Peyer's patch (tissue), 4 donors: ENCODE measurements around the gene ATP2B2. TPM values are rescaled to one million over a fixed set of nuclear protein-coding genes. Genes with fewer than 3 reads are reported as not detected.

Experiments used
- DNase-seq, 3 donors: peaks; one replicate each; pipeline ENCODE4 v3.0.0-alpha.2; 2017 to 2019
- H3K27ac ChIP-seq, 4 donors: fragments of 200-600 bp; sonication (generic); one replicate each; pipeline ENCODE4 v1.5.1; 2016 to 2019
- H3K27me3 ChIP-seq, 2 donors: fragments of 200-600 bp; sonication (generic); one replicate each; pipeline ENCODE4 v1.5.1; 2019
- H3K36me3 ChIP-seq, 3 donors: fragments of 200-600 bp; sonication (generic); one replicate each; pipeline ENCODE4 v1.5.1; 2016 to 2019
- H3K4me1 ChIP-seq, 4 donors: fragments of 200-600 bp; sonication (generic); one replicate each; pipeline ENCODE4 v1.5.1; 2016 to 2019
- H3K4me3 ChIP-seq, 4 donors: fragments of 200-600 bp; sonication (generic); 1 replicate in 3 of 4; 2 replicates in 1 of 4; pipeline ENCODE4 v1.5.1; 2016 to 2019; ENCODE audit warnings: mild to moderate bottlenecking in 1 of 4
- H3K9me3 ChIP-seq, 4 donors: fragments of 200-600 bp; sonication (generic); one replicate each; pipeline ENCODE4 v1.5.1; 2016 to 2019; ENCODE audit warnings: mild to moderate bottlenecking in 1 of 4
- POLR2A ChIP-seq, 2 donors: fragments of 450-650 bp; IDR thresholded peaks; one replicate each; pipeline ENCODE4 v1.5.1; 2017; ENCODE audit warnings: antibody characterized with exemption in 2 of 2, mild to moderate bottlenecking in 2 of 2, moderate library complexity in 2 of 2
- total RNA-seq, 4 donors: library from RNA; depleted of rRNA; stranded (reverse); fragments of >200 nt; gene quantifications; one replicate each; pipeline ENCODE4 v1.1.0, GENCODE V29; 2016
- TF ChIP-seq, protein P1 (sequence below), 6 experiments: fragments of 450-650 bp in 4 of 6; fragments of 200-600 bp in 2 of 6; sonication (generic) in 1 of 6; IDR thresholded peaks; one replicate each; pipeline ENCODE4 v1.5.1; 2017 to 2019; ENCODE audit warnings: antibody characterized with exemption in 6 of 6, mild to moderate bottlenecking in 3 of 6, moderate library complexity in 1 of 6

Gene ATP2B2
- total RNA-seq, 4 donors from 2014 or later, result not detected

DNA sequence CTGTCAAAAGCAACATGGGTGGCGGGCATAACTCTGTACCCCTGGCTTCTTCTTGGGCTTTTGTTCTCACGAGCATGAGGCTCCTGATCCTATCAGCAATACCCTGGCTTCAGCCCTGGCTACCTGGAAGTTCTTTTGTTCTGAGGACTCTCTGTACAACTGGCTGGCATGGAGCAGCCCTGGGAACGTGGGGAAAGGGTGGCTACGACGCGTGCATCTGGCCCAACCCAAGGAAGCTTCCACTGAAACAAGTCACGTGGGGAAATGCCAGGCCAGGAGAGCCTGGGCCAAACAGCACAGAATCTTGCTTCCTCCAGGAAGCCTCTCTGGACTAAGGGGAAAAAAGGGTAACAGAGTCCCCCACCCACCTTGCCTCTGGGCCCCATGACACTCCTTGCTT, 22.7 kb upstream of the ATP2B2 start:
- no peak for TF ChIP-seq POLR2A (IDR thresholded peaks at IDR 0.05)
- TF ChIP-seq, protein P1, sequence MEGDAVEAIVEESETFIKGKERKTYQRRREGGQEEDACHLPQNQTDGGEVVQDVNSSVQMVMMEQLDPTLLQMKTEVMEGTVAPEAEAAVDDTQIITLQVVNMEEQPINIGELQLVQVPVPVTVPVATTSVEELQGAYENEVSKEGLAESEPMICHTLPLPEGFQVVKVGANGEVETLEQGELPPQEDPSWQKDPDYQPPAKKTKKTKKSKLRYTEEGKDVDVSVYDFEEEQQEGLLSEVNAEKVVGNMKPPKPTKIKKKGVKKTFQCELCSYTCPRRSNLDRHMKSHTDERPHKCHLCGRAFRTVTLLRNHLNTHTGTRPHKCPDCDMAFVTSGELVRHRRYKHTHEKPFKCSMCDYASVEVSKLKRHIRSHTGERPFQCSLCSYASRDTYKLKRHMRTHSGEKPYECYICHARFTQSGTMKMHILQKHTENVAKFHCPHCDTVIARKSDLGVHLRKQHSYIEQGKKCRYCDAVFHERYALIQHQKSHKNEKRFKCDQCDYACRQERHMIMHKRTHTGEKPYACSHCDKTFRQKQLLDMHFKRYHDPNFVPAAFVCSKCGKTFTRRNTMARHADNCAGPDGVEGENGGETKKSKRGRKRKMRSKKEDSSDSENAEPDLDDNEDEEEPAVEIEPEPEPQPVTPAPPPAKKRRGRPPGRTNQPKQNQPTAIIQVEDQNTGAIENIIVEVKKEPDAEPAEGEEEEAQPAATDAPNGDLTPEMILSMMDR (IDR thresholded peaks at IDR 0.05), result no peak

DNA sequence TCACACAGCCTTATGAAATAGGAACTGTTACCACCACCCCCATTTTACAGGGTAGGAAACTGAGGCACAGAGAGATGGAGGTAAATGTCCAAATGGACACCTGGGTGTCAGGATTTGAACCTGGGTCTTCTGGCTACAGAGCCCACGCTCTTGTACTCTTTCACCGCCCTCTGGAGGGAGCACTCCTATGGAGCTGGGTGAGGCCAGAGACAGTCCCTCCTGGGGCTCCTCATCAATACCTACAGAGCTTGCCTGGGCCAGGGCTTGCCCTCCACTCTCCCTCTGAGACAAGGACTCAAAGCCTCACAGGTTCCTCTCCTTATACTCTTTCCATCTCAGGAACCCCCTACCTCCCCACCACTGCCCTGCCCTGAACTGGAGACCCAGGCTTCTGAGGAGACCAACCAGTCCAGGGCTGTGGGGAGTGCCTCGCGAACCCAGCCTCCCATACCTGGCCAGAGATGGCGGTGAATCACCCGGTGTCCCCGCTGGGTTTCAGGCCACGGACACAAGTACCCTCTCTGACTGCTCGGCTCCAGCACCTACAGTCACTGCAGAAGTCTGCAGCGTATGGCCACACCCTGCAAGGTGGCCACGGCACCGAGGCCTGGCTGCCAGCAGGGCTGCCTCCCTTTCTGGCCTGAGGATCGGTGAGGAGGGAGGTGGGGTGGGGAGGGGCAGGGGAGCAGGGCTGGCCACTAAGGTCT, 22.1 kb upstream of the ATP2B2 start:
- Histone ChIP-seq H3K4me1 (no peaks in the 10 kb centered on the region), H3K27me3 (no peaks in the 10 kb centered on the region), H3K9me3 (no peaks in the 10 kb centered on the region), H3K27ac (no peak overlapping the region), H3K4me3 (no peak overlapping the region), H3K36me3 (no peaks in the 10 kb centered on the region)
- TF ChIP-seq POLR2A (IDR thresholded peaks at IDR 0.05), result no peak
- TF ChIP-seq, protein P1 (IDR thresholded peaks at IDR 0.05), result no peak
- peak in 2 of 3 donors; percentile 6 to 38 for DNase-seq

More for the DNA sequence above, 22.7 kb upstream of the ATP2B2 start:
- H3K27ac ChIP-seq, result no peak overlapping the region
- no peaks in the 10 kb centered on the region for H3K27me3 ChIP-seq
- H3K4me1 ChIP-seq, result no peaks in the 10 kb centered on the region
- no peaks in the 10 kb centered on the region for H3K9me3 ChIP-seq
- no peaks in the 10 kb centered on the region for H3K36me3 ChIP-seq
- peak in 2 of 3 donors; percentile 3 to 14 for DNase-seq
- H3K4me3 ChIP-seq, result no peak overlapping the region

GRCh38 chr3:10526366-10526765, 21.0 kb upstream of the ATP2B2 start:
- H3K9me3 ChIP-seq, result no peaks in the 10 kb centered on the region
- no peak for TF ChIP-seq POLR2A (IDR thresholded peaks at IDR 0.05)
- TF ChIP-seq, protein P1 (IDR thresholded peaks at IDR 0.05), result no peak
- H3K4me3 ChIP-seq, result no peak overlapping the region
- H3K36me3 ChIP-seq, result no peaks in the 10 kb centered on the region
- no peaks in the 10 kb centered on the region for H3K4me1 ChIP-seq
- H3K27ac ChIP-seq, result no peak overlapping the region
- no peaks in the 10 kb centered on the region for H3K27me3 ChIP-seq
- peak in 2 of 3 donors; percentile 2 to 14 for DNase-seq

GRCh38 chr3:10524799-10525301, 19.5 kb upstream of the ATP2B2 start:
- Histone ChIP-seq H3K9me3 (no peaks in the 10 kb centered on the region), H3K27ac (no peak overlapping the region), H3K36me3 (no peaks in the 10 kb centered on the region), H3K27me3 (no peaks in the 10 kb centered on the region), H3K4me1 (no peaks in the 10 kb centered on the region), H3K4me3 (no peak overlapping the region)
- DNase-seq, result peak in 2 of 3 donors; percentile 9 to 34
- TF ChIP-seq, protein P1 (IDR thresholded peaks at IDR 0.05), result no peak
- no peak for TF ChIP-seq POLR2A (IDR thresholded peaks at IDR 0.05)

DNA sequence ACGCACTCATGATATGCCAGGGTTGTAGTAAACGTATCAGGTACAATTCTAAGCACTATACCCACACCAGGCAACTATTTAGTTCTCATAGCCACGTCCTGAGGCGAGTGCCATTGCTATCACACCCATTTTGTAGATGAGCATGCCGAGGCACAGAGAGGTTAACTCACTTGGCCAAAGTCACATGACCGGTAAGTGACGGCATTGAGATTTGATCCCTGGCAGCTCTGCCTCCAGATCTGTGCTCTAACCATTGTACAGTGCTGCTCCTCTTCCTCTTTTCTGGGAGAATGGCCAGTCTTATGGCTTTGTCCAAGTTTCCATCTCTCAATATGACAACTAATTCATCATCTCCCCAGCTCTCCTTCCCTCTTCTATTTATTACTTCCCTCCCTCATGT, 18.9 kb upstream of the ATP2B2 start:
- Histone ChIP-seq H3K36me3 (no peaks in the 10 kb centered on the region), H3K4me3 (no peak overlapping the region), H3K27me3 (no peaks in the 10 kb centered on the region), H3K4me1 (no peaks in the 10 kb centered on the region), H3K27ac (no peak overlapping the region), H3K9me3 (no peaks in the 10 kb centered on the region)
- peak in 1 of 3 donors; percentile 25 for DNase-seq
- no peak for TF ChIP-seq POLR2A (IDR thresholded peaks at IDR 0.05)
- TF ChIP-seq, protein P1 (IDR thresholded peaks at IDR 0.05), result no peak
